HuH-7.5 (cell line): ENCODE measurements around the gene BIK.

Experiments
- DNase-seq: peaks from one replicate; pipeline ENCODE4 v3.0.0; 2011; ENCODE audit warnings: low spot score

Gene BIK

DNA sequence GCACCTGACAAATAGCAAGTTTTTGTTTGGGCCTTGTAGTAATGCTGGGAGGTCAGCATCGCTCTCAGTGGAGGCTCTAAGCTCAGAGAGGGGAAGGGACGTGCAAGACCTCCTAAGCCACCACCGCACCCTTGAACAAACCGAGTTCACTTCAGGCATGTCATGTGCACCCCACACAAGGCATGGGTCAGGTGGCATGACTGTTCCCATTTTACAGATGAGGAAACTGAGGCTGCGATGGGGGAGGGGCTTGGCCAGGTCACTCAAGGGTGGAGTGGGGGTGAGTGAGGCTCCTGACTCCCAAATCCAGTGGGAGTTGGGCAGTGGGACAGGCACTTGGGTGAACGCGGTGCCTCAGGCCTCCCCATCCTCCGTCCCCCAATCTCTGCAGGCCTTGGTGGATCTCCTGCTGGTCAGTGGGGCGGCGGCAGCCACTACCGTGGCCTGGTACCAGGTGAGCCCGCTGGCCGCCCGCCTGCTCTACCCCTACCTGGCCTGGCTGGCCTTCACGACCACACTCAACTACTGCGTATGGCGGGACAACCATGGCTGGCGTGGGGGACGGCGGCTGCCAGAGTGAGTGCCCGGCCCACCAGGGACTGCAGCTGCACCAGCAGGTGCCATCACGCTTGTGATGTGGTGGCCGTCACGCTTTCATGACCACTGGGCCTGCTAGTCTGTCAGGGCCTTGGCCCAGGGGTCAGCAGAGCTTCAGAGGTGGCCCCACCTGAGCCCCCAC, 52.0 kb downstream of the BIK start:
- DNase-seq: no peak

DNA sequence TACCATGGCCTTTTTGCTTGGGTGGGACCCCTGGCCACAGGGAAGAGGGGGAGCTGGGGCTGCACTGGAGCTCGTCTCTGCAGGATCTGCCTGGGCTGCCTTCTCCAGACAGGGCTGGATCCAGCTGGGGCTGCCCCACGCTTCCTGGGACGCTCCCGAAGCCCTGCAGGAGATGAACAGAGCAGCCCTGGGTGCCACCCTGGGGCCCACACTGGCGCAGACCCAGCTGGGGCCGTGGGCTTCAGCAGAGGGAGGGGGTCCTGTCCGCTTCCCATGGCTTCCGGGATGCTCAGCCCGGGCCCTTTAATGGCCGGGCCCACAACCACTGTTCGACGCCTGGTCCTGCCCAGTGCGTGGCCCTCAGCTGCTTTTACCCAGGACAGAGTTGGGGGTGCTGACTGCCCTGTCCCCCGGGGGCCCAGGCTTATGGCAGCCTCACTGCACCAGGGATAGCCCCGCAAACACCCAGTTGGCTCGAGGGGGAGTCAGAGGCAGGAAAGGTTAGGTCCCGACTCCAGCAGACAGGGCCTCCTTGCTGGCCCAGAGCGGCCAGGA, 52.8 kb downstream of the BIK start:
- no peak for DNase-seq

DNA sequence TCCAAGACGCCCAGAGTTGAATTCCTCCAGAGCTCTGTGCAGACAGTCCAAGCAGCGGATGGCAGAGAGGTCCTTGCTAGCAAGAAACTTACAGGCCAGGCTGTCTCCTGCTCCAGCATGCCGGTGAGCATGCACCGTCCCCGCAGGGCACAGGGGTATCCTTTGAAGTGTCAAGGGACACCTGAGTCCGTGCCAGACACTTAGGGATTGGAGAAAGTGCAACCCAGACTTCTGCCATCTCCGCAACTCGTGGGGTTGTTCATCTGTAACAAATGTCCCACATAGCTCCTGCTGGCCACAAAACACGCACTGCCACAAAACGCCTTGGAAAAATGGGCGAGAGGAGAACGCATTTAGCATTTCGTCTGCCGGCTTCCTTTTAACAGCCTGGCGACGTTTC, 54.1 kb downstream of the BIK start:
- DNase-seq: no peak

DNA sequence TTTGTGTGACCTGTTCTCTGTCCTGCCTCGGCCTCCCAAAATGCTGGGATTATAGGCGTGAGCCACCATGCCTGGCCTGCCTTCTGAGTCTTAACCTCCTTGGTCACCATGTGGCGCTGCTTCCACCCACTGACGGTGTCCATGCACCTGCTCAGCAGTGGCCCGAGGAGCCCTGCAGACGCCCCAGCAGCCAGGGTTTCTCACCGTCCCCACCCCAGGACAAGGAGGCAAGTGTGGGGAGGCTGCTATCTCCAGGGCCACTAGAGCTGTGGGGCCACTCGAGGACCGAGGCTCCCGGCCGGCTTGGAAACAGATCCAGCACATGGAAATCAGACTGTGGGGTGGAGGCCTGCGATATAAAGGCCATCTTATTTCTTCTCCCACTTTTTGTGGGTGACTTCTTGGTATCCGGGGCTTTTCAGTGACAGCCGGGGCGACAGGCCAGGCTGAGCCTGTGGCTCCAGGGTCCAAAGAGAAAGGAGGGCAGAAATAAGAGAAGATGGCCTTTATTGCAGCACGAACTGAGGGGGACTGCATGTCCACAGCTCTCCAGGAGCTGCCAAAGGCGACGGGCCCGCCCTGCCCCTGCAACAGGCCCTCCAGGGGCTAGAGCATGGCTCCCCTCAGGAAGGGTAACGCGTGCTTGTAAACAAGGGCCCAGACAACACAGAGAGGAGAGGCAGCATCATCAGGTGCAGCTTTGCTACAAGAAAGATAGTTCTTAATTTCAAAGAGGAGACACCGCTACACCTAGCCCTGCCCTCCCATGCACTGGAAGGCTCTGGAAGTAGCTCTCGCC, 55.8 kb downstream of the BIK start:
- DNase-seq: no peak

DNA sequence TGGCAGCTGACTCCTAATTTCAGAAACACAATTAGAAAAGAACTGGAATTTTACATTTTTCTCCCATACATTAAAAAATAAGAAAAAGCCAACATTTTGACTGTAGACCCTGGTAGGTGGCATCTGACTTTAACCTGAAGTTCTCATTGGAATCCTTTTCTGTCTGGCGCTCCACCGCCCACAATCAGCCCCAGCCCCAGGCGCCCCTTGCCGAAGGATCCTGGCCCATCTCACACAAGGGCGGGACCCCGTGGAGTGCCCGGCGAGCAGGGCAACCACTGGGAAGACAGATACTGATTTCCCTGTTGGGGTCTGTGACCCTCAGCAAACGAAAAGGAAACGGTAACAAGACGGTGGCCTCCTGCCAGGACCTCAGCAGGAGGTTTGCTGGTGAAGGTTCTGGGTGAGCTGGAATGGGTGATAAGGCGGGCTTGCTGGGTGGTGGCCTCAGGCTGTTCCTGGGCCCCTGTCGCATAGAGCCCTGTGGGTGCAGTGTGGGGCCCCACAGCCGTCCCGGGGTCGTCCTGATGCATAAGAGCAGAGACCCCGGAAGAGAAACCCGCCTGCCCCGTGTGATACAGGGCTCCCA, 56.5 kb downstream of the BIK start:
- DNase-seq: no peak

DNA sequence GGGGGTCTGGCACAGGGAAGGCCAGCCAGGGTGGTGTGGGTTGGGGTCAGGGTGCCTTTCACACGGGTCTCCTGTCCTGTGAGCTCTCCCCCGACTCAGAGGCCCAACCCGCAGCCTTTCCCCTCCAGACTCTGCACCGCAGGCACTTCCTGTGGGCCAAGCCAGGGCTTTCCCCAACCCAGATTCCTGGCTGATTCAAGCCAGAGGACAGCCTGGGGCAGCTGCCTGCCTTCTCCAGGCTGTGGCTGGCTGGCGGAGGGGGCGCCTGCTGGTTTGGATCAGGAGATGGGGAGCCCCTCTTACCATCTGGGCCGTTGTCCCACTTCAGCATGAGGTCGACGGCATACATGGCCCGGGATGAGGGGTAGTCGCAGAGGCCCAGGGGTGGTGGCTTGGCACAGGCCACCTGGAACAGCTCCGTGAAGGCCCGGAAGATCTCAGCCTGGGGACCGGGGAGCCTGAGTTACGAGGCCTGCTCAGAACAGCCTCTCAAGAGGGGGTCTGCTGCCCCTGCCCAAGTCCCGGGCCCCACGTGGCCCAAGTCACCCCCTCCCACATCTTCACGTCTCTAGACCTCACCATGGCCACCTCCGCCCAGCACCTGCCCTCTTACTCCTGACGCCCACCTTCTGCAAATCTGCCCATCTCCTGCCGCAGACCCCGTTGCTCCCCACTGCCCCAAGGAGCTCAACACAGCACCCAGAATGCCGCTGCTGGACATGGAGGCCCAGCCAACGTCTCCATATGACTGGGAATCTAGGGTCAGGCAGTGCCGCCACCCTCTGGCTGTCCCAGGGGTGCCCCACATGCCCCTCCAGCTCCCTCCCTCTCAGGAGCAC, 58.1 kb downstream of the BIK start:
- no peak for DNase-seq

DNA sequence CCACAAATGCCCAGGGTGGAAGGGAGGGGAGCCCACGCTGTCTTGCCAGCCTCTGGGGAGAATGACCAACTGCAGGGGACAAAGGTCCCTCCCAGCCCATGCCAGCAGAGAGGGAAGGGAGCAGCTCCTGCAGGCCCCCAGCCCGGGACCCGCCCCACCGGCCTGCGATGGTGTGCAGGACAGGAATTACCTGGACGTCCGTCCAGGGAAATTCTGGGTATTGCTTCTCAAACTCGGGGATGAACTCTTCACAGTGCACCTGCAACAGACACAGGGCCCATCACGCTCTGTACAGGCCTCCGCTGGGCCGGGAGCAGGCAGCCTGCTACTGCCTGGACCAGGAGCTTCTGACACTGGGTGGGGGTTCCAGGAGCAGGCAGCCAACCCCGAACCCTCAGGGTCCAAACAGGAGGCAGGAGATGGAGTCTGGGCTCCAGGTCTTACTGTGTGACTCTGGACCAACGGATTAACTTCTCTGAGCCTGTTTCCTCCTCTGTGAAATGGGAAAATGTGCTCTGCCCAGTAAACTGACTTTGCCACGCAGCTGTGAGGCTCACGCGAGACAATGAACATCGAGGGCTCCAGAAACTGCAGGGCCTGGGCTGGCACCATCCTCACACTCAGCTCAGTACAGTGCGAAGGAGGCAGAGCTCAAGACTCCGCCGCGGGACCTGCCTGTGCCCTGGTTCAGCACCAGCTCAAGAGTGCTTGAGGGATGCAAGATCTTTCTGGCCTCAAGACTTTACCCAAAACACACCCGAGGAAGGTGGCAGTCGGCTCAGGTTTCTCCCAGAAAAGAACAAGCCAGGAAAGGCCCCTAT, 59.0 kb downstream of the BIK start:
- DNase-seq: no peak

DNA sequence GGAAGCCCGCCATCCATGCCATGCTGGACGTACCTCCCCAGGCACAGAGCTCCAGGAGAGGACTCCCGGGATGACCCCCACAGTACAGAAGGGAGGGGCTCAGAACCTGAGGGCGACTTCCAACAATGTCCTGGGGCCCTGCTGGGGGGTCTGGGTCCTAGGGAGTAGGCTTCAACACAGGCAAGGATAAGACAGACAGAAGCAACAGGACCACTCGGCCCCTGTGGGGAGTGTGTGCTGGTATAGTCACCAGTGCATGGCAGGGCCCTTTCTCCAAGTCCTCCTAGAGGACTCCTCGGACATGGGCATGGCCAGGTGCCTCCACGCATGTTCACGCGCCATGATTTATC, 59.6 kb downstream of the BIK start:
- DNase-seq: no peak

DNA sequence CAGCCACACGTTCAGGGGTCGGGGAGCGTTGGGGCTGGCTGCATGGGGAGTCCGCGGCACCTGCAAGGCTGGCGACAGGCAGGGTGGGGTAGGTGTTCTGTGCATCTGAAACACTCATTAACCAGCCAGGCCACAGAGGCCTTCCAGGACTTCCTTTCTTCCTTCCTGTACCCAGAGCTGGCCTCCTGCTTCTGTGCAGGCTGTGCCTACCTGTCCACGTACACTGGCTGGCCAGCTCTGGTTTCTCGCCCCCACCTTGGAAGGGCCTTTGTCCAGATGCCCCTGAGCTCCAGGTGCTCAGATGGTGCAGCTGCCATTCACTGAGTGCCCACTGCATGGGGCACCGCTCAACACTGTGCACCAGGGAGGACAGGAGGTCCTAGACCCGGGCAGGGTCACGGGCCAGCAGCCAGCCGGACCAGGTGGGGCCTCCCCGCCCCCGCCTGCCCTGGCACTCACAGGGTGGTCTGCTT, 60.5 kb downstream of the BIK start:
- no peak for DNase-seq

DNA sequence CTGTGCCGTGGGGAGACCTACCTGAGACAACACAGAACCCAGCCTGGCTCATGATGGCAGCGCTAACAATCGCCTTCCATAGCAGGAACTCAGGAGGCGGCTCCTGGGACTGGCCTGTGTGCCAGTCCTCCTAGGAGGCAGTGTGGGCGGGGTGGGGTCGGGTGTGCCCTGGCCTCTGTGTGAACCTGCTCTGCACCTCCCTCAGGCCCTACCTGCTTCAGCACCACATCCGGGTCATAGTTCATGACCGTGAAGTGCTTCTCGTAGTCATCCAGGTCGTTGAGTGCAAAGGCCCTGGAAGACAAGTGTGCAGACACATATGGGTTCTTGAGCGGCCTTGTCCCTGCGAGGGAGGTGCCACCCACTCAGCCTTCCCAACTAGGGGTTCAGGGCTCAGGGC, 61.1 kb downstream of the BIK start:
- no peak for DNase-seq

DNA sequence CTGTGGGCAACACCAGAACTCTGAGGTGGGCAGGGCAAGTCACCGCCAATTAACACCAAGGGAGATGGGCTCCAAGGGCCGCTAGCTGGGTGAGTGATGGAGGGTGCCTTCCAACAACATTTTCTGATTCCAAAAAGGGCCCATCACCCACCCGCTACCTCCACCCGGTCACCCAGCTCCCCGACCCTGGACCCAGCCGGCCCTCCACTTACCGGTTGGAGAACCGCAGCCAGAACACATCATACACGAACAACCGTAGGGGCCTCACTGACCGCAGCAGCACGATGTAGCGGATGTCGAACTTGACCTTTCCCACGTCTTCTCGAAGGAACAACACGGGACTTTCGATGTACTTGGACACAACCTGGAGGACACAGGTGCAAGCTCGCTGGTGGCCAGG, 61.6 kb downstream of the BIK start:
- no peak for DNase-seq

DNA sequence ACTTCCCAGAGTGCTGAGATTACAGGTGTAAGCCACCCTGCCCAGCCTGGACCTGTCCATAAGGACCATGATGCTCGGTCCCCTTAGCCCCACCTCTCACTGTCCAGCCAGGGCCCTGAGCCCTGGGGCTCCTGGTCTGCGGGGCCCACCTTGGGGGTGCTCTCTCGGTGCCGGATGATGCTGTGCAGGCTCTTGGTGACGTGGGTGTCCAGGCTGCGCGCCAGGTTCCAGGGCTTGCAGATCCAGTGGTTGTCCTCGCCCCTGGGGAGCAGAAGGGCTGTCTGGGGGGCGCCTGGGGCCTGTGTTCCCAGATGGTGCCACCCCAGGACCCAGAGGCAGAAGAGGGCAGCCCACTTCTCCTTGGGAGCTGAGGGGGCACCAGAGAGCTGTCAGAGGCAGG, 63.0 kb downstream of the BIK start:
- no peak for DNase-seq

DNA sequence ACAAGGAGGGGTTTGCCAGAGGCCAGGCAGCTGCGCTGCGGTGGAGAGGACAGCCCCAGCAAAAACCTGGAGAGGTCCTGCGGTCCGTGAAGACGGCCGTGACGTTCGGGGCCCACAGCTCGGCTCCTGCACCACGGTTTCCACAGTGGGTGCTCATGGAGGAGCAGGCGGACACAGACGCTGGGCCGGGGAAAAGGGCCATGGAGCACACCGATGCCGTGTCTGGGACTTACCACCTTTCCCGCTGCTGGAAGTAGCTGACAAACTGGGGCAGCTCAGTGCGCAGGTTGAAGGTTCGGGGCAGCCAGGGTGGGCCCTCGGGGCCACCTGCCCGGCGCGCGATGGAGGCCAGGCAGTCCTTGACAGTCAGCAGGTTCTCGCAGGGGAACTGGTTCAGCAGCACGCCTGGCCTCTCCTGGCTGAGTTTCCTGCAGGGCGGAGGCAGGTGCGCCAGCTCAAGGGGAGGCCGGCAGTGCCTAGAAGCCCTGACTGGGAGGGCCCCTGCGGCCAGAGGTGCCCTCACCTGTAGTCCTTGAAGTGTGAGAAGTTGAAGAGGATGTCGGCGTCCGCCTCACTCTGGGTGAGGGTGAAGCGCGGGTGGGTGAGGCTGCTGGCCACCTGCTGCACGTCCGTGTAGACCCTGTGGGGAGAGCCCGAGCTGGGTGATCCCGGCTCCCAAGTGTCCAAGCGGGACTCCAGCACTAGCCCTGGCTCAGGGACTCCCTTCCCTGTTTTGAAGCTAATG, 63.6 kb downstream of the BIK start:
- DNase-seq: no peak

DNA sequence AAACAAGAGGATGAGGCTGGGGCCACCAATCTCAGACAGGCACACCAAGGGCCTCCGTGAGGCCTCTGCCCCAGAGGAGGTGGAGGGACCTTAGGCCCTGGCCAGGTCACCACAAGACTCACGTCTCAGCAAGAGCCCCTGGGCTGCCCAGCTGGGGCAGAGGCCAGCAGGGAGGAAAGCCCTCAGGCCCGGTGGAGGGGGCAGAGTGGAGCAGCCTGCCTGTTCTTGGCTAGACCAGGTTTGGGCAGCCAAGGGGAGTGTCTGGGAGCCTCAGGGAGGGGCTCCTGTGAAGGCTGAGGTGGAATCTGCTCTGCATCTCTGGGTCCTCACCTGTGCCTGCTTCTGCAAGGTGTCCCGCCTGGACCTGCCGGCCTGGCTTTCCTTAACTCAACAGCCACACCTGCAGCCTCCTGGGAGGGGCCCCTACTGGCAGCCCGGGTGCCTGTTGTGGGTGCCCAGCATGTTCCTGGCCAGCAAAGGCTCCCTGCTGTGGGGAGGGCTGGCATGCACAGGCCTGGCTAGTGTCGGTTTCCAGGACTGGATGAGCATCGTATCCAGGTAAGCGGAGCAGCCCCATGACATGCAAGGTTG, 64.5 kb downstream of the BIK start:
- DNase-seq: no peak

DNA sequence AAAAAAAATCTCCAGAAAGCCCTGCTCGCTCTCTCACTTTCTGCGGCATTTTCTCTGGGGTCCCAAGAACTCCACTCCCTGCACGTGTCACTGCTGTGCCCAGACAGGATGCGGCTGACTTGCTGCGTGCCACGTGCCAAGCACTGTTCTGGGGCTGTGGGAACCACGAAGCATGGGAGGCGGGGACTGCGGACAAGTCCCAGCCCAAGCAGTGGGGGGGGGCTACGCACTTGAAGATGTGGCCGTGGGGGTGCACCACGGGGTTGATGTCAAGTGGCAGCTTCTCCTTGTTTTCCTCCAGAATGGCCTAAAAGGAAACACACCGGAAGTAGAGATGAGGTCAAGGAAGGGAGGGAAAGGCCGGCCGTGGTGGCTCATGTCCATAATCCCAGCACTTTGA, 65.5 kb downstream of the BIK start:
- no peak for DNase-seq

DNA sequence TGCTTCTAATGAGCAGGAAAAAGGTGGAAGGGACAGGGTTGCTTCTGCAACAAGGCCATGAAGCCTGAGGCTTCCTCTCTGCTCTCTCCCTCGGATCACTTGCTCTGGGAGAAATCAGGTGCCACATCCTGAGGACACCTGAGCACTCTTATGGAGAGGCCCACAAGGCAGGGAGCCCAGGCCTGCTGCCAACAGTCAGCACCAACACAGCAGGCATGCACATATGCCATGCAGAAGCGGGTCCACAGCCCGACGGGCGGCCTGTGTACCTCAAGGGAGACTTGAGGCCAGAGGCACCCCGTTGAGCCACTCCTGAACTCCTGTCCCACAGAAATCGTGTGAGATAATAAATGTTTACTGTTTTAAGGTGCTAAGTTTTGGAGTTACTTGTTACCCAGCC, 66.9 kb downstream of the BIK start:
- no peak for DNase-seq
